ENCODE data around the gene CDH4.

The CDH4 gene

GRCh38 chr20:61325718-61326117 is 73.7 kb downstream of the CDH4 start:
- no peak for DNase-seq (ENCODE audit: low read depth, low spot score)

- DNase-seq (ENCODE audit: low read depth, low spot score) = no peak
Measured at GRCh38 chr20:61328911-61329558, 77.0 kb downstream of the CDH4 start.

DNA sequence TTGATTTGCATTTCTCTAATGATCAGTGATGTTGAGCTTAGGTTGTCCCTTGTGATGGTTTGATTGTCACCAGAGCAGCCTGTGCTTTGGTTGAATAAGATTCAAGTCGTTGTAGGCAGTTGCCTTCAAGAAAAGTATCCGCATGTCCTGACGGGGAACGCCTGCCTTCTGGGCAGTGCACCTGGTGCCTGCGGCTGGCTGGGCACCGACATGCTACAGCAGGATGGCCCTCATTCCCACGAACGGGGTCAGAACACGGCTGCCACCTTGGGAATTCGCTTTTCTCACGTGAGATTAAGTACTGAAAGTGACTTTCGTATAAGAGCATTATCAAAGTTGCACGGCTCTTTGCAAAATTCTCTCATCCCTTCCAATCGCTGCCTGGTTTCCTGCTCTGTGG is 78.4 kb downstream of the CDH4 start:
- DNase-seq (ENCODE audit: low read depth, low spot score) = no peak

- DNase-seq (ENCODE audit: low read depth, low spot score) = no peak
Measured at GRCh38 chr20:61331543-61331942, 79.5 kb downstream of the CDH4 start.

- no peak for DNase-seq (ENCODE audit: low read depth, low spot score)
Measured at GRCh38 chr20:61332016-61332975, 80.2 kb downstream of the CDH4 start.

- no peak for DNase-seq (ENCODE audit: low read depth, low spot score)
Measured at GRCh38 chr20:61333484-61334108, 81.5 kb downstream of the CDH4 start.

- no peak for DNase-seq (ENCODE audit: low read depth, low spot score)
Measured at GRCh38 chr20:61340157-61340556, 88.1 kb downstream of the CDH4 start.

DNA sequence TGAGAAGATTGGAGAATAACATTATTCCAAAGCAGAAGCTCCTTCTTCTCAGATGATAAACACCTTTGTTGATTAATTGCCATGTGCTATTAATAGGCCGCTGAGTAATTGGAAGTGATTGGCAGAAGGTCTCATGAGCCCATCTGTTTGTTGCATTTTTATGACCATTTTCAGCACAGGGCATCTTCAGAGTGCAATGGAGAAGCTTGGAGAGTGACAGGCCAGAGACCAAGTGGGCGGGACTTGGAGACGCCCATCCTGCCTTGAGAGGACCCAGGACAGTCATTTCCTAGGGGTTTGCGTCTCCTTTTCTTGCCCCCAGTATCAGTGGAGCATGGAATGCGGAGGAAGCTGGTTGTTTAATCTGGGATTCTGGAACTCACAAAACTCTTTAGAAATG is 89.5 kb downstream of the CDH4 start:
- DNase-seq (ENCODE audit: low read depth, low spot score) = no peak

DNA sequence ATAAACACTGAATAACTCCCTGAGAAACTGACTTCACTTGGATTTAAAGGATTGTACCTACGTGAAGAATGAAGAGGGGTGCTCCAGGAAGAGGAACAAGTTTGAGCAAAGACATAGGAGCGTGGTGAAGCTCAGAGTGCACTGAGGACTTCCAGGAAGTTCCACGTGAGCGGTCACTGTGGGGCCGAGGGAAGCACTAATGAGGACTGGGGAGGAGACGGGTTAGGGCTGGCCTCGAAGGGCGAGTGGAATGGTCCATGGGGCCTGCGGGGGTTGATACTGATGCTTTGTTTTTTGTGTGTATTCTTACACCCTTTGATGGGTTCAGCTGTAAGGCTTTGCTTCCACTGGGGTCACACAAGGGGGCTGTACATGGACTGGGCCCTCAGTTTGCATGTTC is 91.9 kb downstream of the CDH4 start:
- DNase-seq (ENCODE audit: low read depth, low spot score) = no peak

DNA sequence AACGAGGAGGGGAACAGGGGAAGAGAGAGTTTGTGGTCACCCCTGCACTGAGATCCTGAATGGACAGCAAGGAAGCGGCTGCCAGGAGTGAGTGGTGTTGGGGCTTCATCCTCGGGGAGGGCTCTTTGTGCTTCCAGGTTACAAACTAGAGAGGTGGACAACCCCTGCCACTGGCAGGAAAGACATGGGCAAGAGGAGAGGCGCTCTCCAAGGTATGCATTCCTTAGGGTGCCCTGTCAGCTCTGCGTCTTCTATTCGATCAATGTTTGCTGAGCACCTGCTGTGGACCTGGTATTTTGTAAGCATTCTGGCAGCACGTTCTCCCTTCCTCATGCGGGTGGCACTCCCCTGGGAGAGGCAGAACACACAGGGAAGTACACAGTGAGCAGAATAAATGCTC is 93.6 kb downstream of the CDH4 start:
- DNase-seq (ENCODE audit: low read depth, low spot score) = no peak

DNA sequence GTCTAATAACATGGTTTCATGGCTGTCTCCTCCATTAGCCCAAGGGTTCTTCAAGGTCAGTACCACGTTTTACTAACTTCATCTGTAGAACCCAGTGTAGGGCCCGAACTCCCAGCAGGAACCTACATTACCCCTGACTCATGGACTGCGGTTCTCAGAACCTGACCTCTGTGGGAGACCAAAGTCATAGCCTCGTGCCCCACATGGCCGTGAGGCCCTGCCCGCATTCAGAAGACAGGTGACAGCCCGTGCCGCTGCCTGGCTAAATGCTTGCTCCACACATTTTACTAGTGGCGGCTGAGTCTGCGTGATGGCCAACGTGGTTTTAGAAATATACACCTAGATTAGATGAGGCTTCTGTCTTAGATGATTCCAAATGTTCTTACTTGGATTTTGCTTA is 94.9 kb downstream of the CDH4 start:
- no peak for DNase-seq (ENCODE audit: low read depth, low spot score)

DNA sequence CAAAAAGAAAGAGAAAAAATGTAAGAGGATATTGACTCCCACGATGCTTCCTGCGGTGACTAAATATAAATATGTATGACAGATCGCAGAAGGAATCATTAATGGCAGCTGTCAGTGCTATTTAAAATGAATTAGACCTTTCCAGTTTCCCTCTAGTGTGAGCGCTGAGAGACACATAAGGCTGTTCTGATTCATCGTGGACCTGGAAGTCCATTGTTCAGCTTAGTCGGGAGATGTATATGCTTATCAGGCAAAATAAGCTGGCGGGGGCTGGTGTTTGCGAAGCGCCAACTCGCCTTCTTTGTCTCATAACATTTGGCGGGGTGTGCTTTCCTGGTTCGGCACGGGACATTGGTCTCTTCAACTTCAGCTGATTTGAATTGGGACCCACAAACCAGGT is 95.4 kb downstream of the CDH4 start:
- DNase-seq (ENCODE audit: low read depth, low spot score) = no peak

- no peak for DNase-seq (ENCODE audit: low read depth, low spot score)
Measured at GRCh38 chr20:61349447-61350165, 97.5 kb downstream of the CDH4 start.

DNA sequence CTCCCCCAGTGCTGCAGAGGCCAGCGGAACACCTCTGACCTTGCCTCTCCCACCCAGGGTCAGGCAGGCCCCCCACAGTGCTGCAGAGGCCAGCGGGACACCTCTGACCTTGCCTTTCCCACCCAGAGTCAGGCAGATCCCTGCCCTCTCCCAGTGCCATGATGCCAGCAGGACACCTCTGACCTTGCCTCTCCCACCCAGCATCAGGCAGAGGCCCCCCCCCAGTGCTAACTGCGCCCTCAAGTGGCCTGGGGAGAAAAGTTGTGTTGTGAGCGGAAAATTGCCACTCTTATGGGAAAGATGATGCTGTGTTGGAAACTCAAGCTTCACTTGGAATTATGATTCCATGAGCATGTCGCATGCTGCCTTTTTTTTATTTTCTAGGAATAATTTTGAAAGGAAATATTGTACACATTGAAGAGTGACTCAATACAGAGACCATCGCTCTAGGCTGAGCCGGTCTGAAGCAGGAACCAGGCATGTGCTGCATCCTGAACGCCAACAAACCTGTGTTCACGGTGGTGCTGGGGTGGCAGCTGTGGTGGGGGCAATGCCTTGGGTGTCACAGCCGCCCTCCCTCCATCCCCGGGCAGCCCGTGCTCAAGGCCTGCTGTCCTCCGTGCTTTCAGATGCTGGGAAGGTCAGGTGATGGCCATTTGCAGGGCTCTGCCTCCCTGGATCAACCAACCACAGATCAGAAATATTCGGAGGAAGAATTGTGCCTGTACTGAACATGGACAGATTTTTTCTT is 98.6 kb downstream of the CDH4 start:
- no peak for DNase-seq (ENCODE audit: low read depth, low spot score)

DNA sequence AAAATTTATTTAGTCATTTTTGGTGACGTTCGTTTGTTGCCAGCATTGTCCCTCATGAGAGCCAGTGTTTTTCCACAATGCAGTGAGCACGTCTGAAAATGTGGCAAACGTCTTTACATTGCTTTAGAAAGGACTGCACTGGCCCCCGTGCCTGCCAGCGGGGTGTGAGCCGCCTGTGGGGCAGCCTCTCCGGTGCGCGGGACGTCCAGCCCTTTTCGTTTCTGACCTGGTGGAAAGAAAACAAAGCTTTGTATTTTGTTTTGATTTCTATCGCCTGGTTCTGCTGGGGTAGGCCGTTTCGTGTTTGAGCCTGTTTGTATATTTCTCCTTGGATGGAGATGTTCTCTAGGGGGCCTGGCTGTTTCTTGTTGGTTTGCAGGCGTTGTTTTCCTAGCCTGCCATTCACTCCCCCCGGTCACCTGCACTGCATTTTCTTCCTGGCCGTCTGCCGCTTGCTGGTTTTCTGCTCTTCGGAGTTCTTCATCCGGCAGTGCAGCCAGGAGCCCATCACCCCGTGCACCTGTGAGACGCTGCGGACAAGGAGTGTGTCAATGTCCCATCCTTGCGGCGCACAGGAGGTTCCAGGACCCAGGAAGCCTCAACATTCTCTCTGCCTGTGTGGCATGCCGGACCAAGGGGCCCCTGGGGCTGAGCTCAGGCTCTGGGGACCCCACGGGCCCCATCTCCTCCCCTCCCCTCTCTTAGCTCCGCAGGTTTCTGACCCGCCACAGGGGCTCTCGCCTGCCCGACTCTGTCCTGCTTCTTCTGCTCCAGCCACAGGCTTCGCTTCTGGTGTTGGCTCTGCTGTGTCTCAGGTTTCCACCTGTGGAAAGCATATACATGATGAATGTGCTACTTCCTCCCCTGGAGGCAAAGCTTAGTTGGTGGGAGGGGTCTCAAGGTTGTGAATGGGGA is 100.5 kb downstream of the CDH4 start:
- no peak for DNase-seq (ENCODE audit: low read depth, low spot score)

DNA sequence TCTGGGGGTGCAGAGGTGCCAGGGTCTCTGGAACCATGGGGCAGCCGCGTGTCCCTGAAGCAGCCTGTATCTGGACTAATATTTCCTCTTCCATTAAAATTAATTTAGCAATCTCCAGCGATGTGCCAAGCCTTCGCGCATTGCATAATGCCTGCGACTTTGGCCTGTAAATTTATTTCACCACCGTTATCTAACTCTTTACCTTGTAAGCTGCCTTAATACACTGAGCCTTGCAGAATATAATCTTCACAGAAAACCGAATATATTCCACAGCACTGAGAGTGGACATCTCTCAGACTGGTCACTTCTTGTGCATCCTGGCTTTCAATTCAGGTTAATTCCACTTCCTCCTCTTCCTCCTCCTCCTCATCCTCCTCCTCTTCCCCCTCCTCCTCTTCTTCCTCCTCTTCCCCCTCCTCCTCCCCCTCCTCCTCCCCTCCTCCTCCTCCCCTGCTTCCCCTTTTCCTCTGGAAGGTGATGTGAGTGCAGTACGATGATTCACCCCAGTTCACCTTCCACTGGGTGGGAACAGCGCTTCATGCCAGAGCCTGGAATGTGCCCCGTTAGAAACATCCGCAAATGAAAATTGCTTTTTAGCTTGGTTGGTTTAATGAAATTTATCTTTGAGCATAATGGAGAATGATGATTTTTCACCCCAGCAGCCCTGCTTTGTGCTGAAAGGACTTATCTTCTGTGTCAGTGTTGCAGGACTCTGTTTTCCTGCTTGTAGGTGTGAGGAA is 101.4 kb downstream of the CDH4 start:
- DNase-seq (ENCODE audit: low read depth, low spot score) = no peak

DNA sequence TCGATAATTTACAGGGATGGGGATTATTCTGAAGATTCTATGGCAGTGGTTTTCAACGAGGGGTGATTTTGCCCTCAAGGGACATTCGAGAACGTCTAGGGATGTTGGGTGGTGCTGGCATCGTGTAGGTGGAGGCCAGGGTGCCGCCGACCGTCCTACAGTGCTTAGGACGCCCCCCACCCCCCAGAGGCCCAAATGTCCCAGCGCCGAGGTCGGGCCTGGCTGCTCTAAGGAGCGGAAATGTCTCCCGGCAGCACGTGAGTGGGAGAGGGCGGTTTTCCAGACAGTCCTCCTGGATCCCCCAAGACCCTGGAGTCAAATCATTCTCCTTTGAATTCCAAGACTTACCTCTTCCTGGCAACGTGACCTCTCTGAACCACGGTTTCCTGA is 101.9 kb downstream of the CDH4 start:
- no peak for DNase-seq (ENCODE audit: low read depth, low spot score)

GRCh38 chr20:61354501-61354900 is 102.4 kb downstream of the CDH4 start:
- no peak for DNase-seq (ENCODE audit: low read depth, low spot score)

DNA sequence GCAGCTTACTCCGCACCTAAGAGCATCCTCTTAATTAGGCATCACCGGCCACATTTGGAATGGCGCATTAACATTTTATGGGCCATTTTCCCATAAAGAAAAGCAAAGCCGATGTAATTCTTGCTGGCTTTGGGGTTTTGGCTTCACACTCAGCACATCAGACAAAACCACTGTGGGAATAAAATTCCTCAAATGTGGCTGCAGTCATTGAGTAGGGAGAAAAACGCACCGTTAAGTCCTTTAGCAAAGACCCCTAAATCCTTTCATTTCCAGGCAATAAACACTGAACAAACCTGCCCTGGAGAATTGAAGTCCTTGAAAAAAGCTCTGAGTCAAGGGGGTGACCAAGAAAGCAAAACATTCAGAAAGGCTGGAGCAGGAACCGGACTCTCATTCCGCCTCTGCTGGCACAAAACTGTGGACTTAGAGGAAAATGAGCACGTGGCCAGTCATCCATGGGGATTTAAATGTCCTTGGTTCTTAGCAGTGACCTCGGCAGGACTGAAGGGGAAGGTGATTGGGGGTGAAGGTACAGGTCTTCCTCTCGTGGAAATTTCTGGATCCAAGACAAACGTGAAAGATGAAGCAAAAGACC is 102.9 kb downstream of the CDH4 start:
- DNase-seq (ENCODE audit: low read depth, low spot score) = no peak
